Measurements from ENCODE around the gene SUDS3.
"Not testable (repeated sequence)": the region's sequence is repeated elsewhere in the genome, so short reads cannot be mapped to it uniquely, and the experiment has no call there.

SUDS3 gene

DNA sequence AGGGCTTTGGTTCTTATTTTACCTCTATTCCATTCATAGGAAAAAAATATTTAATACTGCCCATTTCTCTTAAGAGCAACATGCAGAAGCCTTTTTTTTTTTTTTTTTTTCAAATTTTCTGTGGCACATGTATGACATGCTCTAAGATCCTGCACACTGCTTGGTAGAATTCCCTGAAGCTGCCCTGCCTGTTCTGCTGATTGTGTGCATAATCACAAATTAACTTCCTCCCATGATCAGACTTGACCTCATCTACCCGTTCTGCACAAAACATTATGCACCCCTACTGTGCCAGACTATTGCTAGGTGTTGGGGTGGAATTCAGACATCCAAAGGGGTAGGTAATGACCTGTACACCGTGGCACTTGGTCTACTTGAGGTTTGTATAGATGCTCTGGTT is 22.2 kb downstream of the SUDS3 start:
- no peak for DNase-seq

- DNase-seq: no peak
These were observed 22.6 kb downstream of the SUDS3 start for GRCh38 chr12:118398940-118399339.

DNA sequence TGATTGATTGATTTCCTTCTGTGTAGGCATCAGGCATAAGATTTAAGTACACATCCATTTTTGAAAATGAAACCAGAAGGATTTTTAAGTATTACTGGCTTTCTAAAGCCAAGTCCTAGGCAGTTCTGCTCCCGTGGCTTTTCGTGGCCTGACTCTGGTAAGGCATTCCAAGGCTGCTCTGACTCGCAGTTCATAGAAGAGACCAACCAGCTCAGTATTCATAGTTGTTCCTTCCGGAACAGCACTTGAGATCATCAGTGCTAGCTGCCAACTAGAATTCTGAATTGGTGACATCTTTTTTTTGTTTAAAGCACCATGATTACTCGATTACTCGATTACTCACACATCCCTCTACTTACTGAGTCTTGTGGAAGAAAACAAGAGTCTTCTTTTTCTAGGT is 25.9 kb downstream of the SUDS3 start:
- no peak for DNase-seq

- DNase-seq: peak; percentile 49
These were observed 28.6 kb downstream of the SUDS3 start for GRCh38 chr12:118404876-118405521.

- not testable (repeated sequence) for DNase-seq
These were observed 31.9 kb downstream of the SUDS3 start for GRCh38 chr12:118408241-118408640.

DNA sequence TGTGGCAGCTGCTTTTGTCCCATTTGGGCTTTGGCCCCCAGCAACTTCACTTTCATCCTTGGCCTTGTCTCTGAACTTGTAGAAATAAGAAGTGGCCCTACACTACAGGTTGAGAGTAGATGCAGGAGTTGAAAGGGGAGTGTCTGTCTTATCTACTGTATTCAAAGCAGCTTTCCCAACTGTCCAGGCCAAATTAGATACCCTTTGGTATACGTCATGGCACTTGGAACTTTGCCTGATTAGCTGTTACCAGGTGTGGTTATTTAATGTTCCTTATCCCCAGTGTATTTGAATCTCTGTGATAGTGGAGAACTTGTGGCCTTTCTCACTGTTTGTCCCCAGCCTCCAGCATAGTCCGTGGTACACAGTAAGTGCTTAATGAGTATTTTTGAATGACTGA is 33.5 kb downstream of the SUDS3 start:
- DNase-seq: no peak

DNA sequence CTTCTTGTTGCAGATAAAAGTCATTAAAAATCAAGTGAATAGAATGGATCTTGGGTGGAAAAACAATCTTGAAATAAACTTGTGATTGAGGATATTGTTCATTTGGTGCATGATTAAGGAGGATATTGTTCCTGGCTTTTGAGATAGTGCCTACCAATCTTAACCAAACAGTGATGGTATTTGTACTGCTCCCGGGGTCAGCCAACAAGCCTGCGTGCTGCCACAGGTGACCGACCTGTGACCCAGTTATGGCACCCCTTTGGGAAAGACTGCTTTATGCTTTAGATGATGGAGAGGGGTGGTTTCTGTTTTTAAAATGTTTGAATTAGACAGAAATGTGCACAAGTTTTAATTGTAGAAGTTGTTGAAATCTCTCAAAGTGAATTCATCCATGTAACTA is 41.6 kb downstream of the SUDS3 start:
- no peak for DNase-seq

GRCh38 chr12:118418385-118419057 is 42.2 kb downstream of the SUDS3 start:
- DNase-seq: no peak

DNA sequence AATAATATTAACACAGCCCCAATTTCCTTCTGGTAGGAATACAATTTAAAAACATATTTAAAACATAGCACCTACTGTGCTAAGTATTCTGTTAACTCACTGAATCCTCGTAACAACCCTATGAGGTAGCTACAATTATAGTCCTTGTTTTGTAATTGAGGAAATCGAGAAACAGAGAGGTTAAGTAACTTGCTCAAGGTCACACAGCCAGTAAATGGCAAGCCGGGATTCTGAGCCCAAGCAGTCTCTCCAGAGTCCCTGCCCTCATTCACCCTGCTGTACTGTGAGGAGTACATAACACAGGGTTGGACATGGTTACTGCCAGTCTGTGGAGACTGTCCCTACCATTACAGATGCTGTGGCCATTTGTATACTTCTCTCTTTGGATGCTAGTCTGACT is 44.3 kb downstream of the SUDS3 start:
- DNase-seq: no peak

DNA sequence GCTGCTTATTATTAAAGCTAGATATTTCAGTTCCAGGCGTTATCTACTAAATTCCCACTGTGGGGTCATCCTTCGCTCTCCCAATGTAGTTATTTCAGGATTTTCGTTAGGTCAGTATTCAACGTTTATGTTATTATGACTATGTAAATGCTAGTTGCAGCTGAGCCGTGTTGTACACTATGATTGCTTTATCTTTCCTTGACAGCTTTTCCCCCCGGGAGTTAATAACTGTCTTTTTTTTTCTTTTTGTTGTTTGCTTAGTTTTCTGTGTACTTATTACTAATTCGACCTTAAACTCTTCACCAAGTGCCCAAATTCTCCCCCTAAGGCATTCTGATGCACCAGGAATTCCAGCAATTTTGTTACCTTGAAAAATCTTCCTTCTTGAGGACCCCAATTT is 48.5 kb downstream of the SUDS3 start:
- no peak for DNase-seq

GRCh38 chr12:118425364-118425763 is 49.0 kb downstream of the SUDS3 start:
- no peak for DNase-seq

GRCh38 chr12:118427819-118428218 is 51.5 kb downstream of the SUDS3 start:
- no peak for DNase-seq

DNA sequence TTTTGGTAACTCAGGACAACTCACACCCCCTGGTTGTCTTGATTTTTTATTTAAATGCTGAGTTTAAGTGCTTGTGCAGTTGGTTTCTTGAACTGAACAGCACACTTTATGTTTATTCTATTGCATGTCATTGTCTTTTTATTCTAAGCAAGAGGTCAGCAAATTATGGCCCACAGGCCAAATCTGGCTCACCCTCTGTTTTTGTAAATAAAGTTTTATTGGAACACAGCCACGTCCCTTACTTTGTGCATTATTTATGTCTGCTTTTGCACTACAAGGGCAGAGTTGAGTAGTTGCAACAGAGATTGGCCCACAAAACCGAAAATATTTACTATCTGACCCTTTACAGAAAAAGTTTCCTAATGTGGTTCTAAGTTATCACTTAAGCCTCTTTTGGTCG is 52.3 kb downstream of the SUDS3 start:
- no peak for DNase-seq

GRCh38 chr12:118429688-118430383 is 53.5 kb downstream of the SUDS3 start:
- no peak for DNase-seq

DNA sequence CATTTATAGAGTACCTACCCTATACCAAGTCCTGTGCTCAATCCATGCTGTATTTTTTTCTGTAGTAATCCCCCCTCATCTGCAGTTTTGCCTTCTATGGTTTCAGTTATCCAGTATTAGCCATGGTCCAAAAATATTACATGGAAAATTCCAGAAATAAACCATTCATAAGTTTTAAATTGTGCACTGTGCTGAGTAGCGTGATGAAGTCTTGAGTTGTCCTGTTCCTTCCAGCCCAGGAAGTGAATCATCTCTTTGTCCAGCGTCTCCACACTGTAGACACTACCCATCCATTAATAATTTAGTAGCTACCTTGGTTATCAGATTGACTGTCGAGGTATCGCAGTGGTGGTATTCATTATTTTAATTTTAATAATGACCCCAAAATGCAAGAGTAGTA is 54.2 kb downstream of the SUDS3 start:
- no peak for DNase-seq

DNA sequence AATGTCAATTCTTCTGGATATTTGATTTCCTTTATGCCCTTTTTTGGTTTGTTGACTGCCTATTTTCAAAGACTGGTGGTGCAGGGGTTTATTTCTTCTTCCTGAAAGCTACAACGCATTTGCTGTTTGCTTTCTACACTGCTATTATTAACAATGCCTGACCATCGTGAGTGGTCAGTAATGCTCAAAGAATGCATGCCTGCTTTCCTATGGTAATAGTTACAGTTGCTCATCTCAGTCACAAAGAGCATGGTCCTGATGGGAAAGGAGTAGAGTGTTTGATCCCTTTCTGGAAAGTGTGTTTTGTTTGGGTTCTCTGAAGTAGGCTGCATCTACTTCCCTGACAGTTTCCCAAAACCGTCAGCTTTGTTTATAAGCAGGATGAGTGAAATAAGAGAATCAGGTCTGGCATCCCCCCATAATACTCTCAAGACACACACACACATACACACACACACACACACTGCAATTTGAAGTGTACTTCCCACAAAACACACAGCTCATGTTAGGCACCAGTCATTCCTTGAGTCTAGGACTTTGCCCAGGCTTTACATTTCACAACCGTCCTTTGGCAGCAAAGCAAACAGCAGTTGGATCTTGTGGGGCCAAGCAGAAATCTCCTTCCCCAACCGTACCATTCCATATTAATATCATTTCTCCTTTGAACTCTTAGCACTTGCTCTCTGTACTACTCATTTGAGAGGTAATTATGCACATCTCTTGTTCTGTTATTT is 56.6 kb downstream of the SUDS3 start:
- DNase-seq: no peak

GRCh38 chr12:118436002-118436730 is 59.8 kb downstream of the SUDS3 start:
- DNase-seq: no peak

DNA sequence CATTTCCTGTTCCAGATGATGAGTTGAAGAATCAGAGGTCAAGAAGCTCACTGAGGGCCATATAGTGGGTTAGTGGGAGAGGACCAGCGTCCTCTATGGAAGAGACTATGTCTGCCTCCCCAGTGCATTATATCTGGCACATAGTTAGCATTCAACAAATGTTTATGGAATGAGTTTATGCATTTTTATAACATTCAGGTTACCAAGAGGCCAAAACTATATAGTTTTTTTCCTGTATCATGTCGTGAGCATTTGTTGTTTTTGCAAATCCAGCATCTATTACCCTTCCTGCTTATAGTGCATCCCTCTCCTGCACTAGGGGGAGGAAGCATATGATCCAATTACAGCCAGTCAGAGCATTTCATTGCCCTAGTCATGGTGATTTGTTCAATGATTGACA is 60.6 kb downstream of the SUDS3 start:
- no peak for DNase-seq

DNA sequence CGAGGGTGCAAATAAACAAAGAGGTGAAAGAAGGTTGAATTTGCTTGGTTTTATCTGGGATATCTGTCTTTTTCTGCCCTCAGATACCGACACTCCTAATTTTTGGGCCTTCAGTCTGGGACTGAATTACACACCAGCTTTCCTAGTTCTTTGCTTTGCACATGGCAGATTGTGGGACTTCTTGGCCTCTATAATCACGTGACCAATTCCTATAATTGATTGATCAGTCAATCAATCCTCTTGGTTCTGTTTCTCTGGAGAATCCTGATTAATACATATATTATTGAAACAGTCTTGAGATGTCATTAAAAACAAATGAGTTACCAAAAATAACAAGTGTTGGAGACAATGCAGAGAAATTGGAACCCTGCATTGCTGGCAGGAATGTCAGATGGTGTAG is 62.7 kb downstream of the SUDS3 start:
- no peak for DNase-seq

GRCh38 chr12:118446247-118446646 is 69.9 kb downstream of the SUDS3 start:
- no peak for DNase-seq

- DNase-seq: no peak
These were observed 70.8 kb downstream of the SUDS3 start for GRCh38 chr12:118447181-118447580.

GRCh38 chr12:118448341-118448740 is 72.0 kb downstream of the SUDS3 start:
- no peak for DNase-seq

- DNase-seq: no peak
These were observed 79.0 kb downstream of the SUDS3 start for GRCh38 chr12:118455327-118455726.
